Breast epithelium (tissue), 4 donors: ENCODE results near the gene ZNF492. TPM values are rescaled to one million over a fixed set of nuclear protein-coding genes. Genes with fewer than 3 reads are reported as not detected.

ENCODE experiments used
- DNase-seq, 2 donors: peaks; one replicate each; pipeline ENCODE4 v3.0.0-alpha.2; 2019; ENCODE audit warnings: low spot score in 2 of 2
- H3K27ac ChIP-seq, 2 donors: fragments of 200-600 bp; sonication (generic) in 1 of 2; one replicate each; pipeline ENCODE4 v1.5.1; 2016 to 2019; ENCODE audit warnings: mild to moderate bottlenecking in 1 of 2
- H3K27me3 ChIP-seq, 2 donors: fragments of 200-600 bp; sonication (generic) in 1 of 2; one replicate each; pipeline versions ENCODE4 v1.5.1 to v1.6.0; 2017 to 2019; ENCODE audit warnings: control low read depth in 1 of 2, mild to moderate bottlenecking in 1 of 2
- H3K36me3 ChIP-seq: fragments of 200-600 bp; one replicate; pipeline ENCODE4 v1.5.1; 2019
- H3K4me1 ChIP-seq, 2 donors: fragments of 200-600 bp; sonication (generic); one replicate each; pipeline ENCODE4 v1.5.1; 2016 to 2019; ENCODE audit warnings: control low read depth in 1 of 2
- H3K4me3 ChIP-seq, 3 donors: fragments of 200-600 bp; sonication (generic); 1 replicate in 2 of 3; 2 replicates in 1 of 3; pipeline ENCODE4 v1.5.1; 2016 to 2019; ENCODE audit warnings: mild to moderate bottlenecking in 3 of 3, moderate library complexity in 2 of 3
- H3K9me3 ChIP-seq, 2 donors: fragments of 200-600 bp; sonication (generic) in 1 of 2; one replicate each; pipeline ENCODE4 v1.5.1; 2016 to 2019; ENCODE audit warnings: control low read depth in 1 of 2
- POLR2A ChIP-seq: fragments of 450-650 bp; IDR thresholded peaks from one replicate; pipeline ENCODE4 v1.6.1; 2016; ENCODE audit warnings: antibody characterized with exemption, mild to moderate bottlenecking, moderate library complexity
- POLR2AphosphoS5 ChIP-seq, 3 donors: sonication (generic); formaldehyde crosslinking; IDR thresholded peaks; one replicate each; pipeline ENCODE4 v1.6.1; 2017; ENCODE audit warnings: antibody characterized with exemption in 3 of 3
- intact Hi-C: fragments of 100-400 bp; cut with DNase I; formaldehyde crosslinking; loops from one replicate; pipeline ENCODE4 v1.15.1; 2023; ENCODE audit warnings: low total_unique reads
- total RNA-seq, 3 donors: library from RNA; depleted of rRNA; stranded (reverse); fragments of >200 nt; gene quantifications; one replicate each; pipeline ENCODE4 v1.1.0, GENCODE V29; 2016
- TF ChIP-seq, protein P1 (sequence below), 3 donors: fragments of 450-650 bp; IDR thresholded peaks; one replicate each; pipeline ENCODE4 v1.5.1; 2016 to 2017; ENCODE audit warnings: antibody characterized with exemption in 3 of 3, mild to moderate bottlenecking in 3 of 3, moderate library complexity in 3 of 3

The ZNF492 gene
- total RNA-seq, 3 donors from 2014 or later, result 0.32 to 1.2 (median 0.98) TPM

- DNase-seq, result peak in 1 of 2 donors; percentile 29
- TF ChIP-seq POLR2AphosphoS5 (IDR thresholded peaks at IDR 0.05) (no peak), POLR2A (no peak)
- TF ChIP-seq, protein P1, sequence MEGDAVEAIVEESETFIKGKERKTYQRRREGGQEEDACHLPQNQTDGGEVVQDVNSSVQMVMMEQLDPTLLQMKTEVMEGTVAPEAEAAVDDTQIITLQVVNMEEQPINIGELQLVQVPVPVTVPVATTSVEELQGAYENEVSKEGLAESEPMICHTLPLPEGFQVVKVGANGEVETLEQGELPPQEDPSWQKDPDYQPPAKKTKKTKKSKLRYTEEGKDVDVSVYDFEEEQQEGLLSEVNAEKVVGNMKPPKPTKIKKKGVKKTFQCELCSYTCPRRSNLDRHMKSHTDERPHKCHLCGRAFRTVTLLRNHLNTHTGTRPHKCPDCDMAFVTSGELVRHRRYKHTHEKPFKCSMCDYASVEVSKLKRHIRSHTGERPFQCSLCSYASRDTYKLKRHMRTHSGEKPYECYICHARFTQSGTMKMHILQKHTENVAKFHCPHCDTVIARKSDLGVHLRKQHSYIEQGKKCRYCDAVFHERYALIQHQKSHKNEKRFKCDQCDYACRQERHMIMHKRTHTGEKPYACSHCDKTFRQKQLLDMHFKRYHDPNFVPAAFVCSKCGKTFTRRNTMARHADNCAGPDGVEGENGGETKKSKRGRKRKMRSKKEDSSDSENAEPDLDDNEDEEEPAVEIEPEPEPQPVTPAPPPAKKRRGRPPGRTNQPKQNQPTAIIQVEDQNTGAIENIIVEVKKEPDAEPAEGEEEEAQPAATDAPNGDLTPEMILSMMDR (IDR thresholded peaks at IDR 0.05), result no peak
- Histone ChIP-seq H3K4me1 (no peaks in the 10 kb centered on the region), H3K4me3 (peak overlapping the region; percentile 23 to 70 (median 53)), H3K27me3 (no peaks in the 10 kb centered on the region), H3K36me3 (no peaks in the 10 kb centered on the region), H3K9me3 (no peaks in the 10 kb centered on the region), H3K27ac (peak overlapping the region; percentile 8 to 31)
- intact Hi-C loops, result no loop called here
Measured at GRCh38 chr19:22622901-22623840, 11.0 kb upstream of the ZNF492 start.

GRCh38 chr19:22623841-22624221 lies 10.3 kb upstream of the ZNF492 start:
- intact Hi-C loops, result no loop called here
- Histone ChIP-seq H3K9me3 (no peaks in the 10 kb centered on the region), H3K27ac (no peak overlapping the region), H3K27me3 (no peaks in the 10 kb centered on the region), H3K4me1 (no peaks in the 10 kb centered on the region), H3K4me3 (peak overlapping the region in 2 of 3 donors; percentile 53 to 70), H3K36me3 (no peaks in the 10 kb centered on the region)
- no peak for DNase-seq
- TF ChIP-seq, protein P1 (IDR thresholded peaks at IDR 0.05), result no peak
- TF ChIP-seq POLR2AphosphoS5 (IDR thresholded peaks at IDR 0.05), result no peak
- no peak for TF ChIP-seq POLR2A

DNA sequence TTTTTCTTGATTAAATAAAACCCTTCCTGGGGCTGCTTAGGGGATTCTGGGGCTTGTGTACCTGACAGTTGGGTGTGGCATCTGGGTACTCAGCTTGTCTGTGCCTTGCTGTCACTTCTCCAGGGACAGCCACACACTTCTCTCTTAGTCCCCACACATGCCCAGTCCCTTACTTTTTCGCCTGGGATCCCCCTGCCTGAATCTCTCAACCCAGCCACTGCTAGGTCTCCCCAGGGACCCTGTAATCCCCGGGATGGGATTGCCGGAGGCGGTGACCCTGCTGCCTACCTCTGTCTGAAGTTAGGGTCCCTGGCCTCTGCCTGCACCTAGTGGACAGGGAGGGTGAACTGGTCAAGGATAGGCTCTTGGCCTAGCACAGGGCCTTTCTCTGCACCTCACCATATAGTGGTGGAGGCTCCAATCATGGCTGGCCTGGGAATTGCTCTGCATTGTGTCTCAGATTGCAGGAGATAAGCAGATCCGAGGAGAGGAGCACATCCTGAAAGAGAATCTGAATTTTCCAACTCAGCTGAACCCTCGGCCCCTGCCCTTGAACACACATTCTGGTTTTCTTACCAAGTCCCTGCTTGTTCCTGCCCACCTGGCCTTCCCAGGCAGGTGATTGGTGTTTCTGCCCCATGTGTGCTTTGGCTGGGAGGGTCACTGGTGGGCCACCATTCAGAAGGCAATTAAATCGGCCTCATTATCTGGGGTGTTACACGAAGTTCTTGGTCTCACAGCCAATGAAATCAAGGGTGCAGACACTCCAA lies 8.7 kb upstream of the ZNF492 start:
- H3K36me3 ChIP-seq, result no peaks in the 10 kb centered on the region
- H3K27ac ChIP-seq, result no peak overlapping the region
- H3K9me3 ChIP-seq, result no peaks in the 10 kb centered on the region
- TF ChIP-seq, protein P1 (IDR thresholded peaks at IDR 0.05), result no peak
- TF ChIP-seq POLR2A (no peak), POLR2AphosphoS5 (IDR thresholded peaks at IDR 0.05) (no peak)
- no peaks in the 10 kb centered on the region for H3K4me1 ChIP-seq
- H3K4me3 ChIP-seq, result no peak overlapping the region
- DNase-seq, result no peak
- no peaks in the 10 kb centered on the region for H3K27me3 ChIP-seq
- intact Hi-C loops, result no loop called here

- no peak for DNase-seq
- TF ChIP-seq, protein P1 (IDR thresholded peaks at IDR 0.05), result no peak
- TF ChIP-seq POLR2A, result no peak
- no peak for TF ChIP-seq POLR2AphosphoS5 (IDR thresholded peaks at IDR 0.05)
- intact Hi-C loops, result no loop called here
- Histone ChIP-seq H3K27ac (no peak overlapping the region), H3K4me1 (no peaks in the 10 kb centered on the region), H3K27me3 (no peaks in the 10 kb centered on the region), H3K9me3 (no peaks in the 10 kb centered on the region), H3K4me3 (no peak overlapping the region), H3K36me3 (no peaks in the 10 kb centered on the region)
Measured at GRCh38 chr19:22627526-22627925, 6.6 kb upstream of the ZNF492 start.

GRCh38 chr19:22628401-22628800 lies 5.7 kb upstream of the ZNF492 start:
- no peaks in the 10 kb centered on the region for H3K36me3 ChIP-seq
- H3K4me1 ChIP-seq, result no peaks in the 10 kb centered on the region
- intact Hi-C loops, result no loop called here
- no peak overlapping the region for H3K27ac ChIP-seq
- no peak overlapping the region for H3K4me3 ChIP-seq
- TF ChIP-seq, protein P1 (IDR thresholded peaks at IDR 0.05), result no peak
- H3K9me3 ChIP-seq, result no peaks in the 10 kb centered on the region
- H3K27me3 ChIP-seq, result no peaks in the 10 kb centered on the region
- DNase-seq, result no peak
